NCI-H526 (cell line): ENCODE measurements around the gene DHX8.

ENCODE experiments used
- DNase-seq, 2 experiments: peaks; one replicate each; lab custom pipeline; 2025; lab: John Stamatoyannopoulos, UW

The DHX8 gene

GRCh38 chr17:43574896-43575525, 91.2 kb downstream of the DHX8 start:
- no peak for DNase-seq
